ENCODE results near the gene HOXB8.

Gene HOXB8

GRCh38 chr17:48596000-48596734, 18.9 kb downstream of the HOXB8 start:
- DNase-seq = no peak

GRCh38 chr17:48595278-48595999, 19.7 kb downstream of the HOXB8 start:
- no peak for DNase-seq

GRCh38 chr17:48594538-48595277, 20.4 kb downstream of the HOXB8 start:
- no peak for DNase-seq

GRCh38 chr17:48593840-48594537, 21.1 kb downstream of the HOXB8 start:
- DNase-seq = no peak

GRCh38 chr17:48593126-48593829, 21.8 kb downstream of the HOXB8 start, which contains the start of gene HOXB5:
Gene HOXB5 (minus strand): TSS chr17:48593779. CDS start chr17:48593682, 97 bp downstream.
- no peak for DNase-seq

- DNase-seq = no peak
These were observed 22.5 kb downstream of the HOXB8 start for GRCh38 chr17:48592577-48592976.

GRCh38 chr17:48592057-48592514, 23.0 kb downstream of the HOXB8 start:
- no peak for DNase-seq

GRCh38 chr17:48591255-48592056, 23.6 kb downstream of the HOXB8 start:
- no peak for DNase-seq

GRCh38 chr17:48590607-48591161, 24.4 kb downstream of the HOXB8 start:
- no peak for DNase-seq

- no peak for DNase-seq
These were observed 25.1 kb downstream of the HOXB8 start, which contains the start of gene HOXB3 for GRCh38 chr17:48589831-48590606. Gene HOXB3 (minus strand): TSS chr17:48590241. CDS start chr17:48552474, 37,767 bp downstream.

GRCh38 chr17:48589060-48589830, 25.8 kb downstream of the HOXB8 start:
- DNase-seq = no peak

GRCh38 chr17:48588528-48588927, 26.6 kb downstream of the HOXB8 start:
- no peak for DNase-seq

- no peak for DNase-seq
These were observed 27.0 kb downstream of the HOXB8 start for GRCh38 chr17:48588074-48588415.

GRCh38 chr17:48587276-48588073, 27.6 kb downstream of the HOXB8 start:
- DNase-seq = no peak

- DNase-seq = no peak
These were observed 28.5 kb downstream of the HOXB8 start for GRCh38 chr17:48586355-48587258.

GRCh38 chr17:48584223-48584741, 30.8 kb downstream of the HOXB8 start:
- DNase-seq = no peak

GRCh38 chr17:48583708-48584222, 31.3 kb downstream of the HOXB8 start:
- DNase-seq = no peak
